GM10266 (cell line): ENCODE data around the gene RAMP1.

Experiments used
- DNase-seq: peaks from one replicate; pipeline ENCODE4 v3.0.0; 2012; ENCODE audit errors: extremely low spot score
- TF ChIP-seq, protein P1 (sequence below): IDR thresholded peaks from 2 replicates; pipeline ENCODE4 v1.5.1; 2012; ENCODE audit warnings: mild to moderate bottlenecking, low read depth; ENCODE audit not compliant: control insufficient read depth, insufficient read depth; ENCODE audit errors: missing control alignments

Gene RAMP1

DNA sequence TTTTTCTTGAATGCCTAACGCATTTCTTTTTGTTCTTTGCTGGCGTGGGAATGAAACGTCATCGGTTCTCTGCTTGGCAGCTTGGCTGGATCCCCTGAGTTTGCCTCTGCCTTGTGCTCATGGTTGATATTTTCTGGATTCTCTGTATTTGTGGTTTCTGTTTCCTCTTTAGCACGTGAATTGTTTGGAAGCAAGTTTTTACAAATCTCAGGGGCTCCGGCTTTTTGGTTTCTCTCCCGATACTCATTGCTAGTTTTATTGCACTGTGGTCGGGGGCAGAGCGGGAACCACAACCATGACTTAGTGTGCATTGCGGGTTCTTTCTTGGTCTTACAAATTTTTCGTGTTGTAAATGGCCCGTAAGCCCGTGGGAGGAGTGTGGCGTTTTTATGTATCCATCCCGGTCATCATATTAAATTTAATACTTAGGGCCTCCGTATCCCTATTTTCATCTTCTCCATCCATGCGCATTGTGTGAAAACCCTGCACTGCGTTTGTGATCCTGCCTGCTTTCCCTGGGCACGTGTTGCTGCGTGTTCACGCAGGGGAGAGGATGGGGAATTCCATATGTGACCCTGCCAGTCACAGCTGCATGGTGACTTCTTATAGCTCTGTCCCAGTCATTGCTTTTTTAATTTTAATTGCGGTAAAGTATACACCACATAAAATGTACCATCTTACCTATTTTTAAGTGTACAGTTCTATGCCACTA lies 9.4 kb downstream of the RAMP1 start:
- no peak for DNase-seq
- TF ChIP-seq, protein P1, sequence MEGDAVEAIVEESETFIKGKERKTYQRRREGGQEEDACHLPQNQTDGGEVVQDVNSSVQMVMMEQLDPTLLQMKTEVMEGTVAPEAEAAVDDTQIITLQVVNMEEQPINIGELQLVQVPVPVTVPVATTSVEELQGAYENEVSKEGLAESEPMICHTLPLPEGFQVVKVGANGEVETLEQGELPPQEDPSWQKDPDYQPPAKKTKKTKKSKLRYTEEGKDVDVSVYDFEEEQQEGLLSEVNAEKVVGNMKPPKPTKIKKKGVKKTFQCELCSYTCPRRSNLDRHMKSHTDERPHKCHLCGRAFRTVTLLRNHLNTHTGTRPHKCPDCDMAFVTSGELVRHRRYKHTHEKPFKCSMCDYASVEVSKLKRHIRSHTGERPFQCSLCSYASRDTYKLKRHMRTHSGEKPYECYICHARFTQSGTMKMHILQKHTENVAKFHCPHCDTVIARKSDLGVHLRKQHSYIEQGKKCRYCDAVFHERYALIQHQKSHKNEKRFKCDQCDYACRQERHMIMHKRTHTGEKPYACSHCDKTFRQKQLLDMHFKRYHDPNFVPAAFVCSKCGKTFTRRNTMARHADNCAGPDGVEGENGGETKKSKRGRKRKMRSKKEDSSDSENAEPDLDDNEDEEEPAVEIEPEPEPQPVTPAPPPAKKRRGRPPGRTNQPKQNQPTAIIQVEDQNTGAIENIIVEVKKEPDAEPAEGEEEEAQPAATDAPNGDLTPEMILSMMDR = no peak

DNA sequence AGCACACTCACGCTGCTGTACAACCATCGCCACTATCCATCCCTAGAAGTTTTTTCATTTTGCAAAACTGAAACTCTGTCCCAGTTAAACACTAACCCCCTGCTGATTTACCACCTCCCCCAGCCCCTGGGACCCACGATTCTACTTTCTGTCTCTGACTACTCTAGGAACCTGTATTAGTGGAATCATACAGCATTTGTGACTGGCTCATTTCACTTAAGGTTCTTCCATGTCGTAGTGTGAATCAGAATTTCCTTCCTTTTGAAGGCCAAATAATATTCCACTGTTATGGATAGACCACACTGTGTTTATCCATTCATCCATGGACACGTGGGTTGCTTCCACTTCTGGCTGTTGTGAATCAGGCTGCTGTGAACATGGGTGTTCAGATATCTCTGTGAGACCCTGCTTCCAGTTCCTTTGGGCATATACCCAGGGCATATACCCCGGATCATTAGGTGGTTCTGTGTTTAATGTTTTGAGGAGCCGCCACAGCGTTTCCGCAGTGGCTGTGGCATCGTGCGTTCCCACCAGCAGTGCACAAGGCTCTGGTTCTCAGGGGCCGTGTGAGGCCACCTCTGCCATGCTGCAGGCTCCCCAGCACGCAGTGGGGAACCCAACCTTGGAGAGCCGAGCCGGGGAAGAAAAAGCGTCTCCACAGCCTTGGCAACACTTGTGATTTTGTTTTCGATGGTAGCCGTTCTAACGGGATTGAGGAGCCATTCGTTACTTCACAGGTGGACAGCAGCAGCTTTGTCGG lies 10.1 kb downstream of the RAMP1 start:
- no peak for DNase-seq
- TF ChIP-seq, protein P1 = no peak

DNA sequence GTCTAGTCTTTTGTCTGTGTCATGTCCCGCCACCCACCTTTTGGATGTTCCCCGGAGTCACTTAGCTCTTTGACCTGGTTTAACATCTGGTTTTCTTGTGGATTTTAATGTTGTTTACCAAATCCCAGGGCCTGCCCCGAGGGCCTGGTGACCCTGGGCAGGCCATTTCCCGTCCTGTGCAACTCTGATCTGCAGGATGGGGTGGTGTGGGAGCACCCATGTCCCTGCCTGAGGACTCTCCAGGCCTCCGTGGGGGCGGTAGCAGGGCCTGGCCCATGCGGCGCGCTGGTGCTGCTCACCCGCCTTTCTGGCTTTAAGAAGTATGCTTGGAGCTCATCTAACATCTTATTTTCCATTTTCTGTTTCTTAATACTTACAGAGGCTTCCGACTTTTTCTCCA lies 10.7 kb downstream of the RAMP1 start:
- TF ChIP-seq, protein P1 = no peak
- no peak for DNase-seq

DNA sequence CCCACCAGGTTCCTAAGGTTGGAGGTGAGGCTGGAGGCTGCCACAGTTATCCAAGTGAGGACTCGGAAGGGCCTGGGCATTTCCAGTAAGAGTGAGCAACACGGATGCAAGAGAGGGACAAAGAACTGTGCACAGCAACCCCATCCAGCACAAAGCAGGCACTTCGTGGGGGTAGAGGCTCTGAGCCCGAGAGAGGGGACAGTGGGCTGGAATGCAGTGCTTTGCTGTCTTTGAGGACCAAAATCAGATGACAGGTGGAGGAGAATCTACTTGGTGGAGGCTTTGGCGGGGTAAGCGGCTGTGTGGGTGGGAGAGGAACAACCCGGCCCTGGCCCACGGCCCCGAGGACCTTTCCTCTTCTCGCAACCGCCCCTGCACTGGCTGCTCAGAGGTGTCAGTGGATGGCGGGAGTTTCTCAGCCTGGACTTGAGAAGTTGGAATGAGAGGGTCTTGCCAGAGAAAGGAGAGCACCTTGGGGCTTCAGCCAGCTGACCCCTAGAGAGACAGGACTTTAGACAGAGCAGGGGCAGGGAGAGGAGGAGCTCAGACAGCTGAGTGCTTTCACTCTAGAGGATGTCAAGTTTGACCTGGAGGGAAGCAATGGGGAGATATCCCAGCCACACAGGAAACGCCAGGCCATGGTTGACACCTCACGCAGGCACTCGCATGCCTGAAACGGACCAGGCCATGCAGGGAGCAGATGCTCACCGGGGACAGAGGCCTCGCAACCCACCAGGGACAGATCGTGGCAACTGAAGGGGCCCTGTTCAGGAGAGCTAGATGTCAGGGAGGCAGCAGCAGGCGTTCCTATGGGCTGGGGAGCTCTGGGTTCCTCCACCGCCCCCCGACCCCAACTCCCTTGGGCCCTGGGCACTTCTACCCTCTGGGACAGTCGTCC lies 11.6 kb downstream of the RAMP1 start:
- TF ChIP-seq, protein P1 = no peak
- no peak for DNase-seq

DNA sequence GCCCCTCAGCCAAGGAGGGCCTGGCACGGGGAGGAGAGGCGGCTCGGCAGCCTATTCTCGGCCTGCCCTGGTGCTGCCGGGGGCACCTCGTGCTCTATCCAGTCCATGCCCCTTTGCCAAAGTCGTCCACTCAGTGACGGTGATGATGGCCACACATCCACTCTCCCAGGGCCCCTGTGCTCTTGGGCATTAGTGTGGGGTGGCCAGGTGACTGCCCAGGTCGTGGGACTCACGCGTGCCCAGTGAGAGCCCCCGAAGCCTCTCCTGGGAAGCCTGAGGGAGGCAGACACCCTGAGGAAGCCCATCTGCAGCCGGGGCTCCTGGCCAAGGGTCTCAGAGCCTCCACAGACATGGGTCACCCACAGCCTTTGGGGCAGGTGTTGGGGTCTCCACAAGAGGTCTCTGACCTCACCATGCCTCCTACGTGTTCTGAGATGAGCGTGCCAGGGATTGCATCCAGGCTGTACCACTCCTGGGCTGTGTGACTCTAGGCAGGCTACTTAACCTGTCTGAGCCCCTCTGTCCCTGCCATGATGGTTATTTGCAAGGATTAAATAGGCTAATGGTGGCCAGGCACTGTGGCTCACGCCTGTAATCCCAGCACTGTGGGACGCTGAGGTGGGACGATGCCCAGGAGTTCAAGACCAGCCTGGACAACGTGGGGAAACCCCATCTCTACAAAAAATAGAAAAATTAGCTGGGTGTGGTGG lies 12.9 kb downstream of the RAMP1 start:
- TF ChIP-seq, protein P1 = no peak
- no peak for DNase-seq

DNA sequence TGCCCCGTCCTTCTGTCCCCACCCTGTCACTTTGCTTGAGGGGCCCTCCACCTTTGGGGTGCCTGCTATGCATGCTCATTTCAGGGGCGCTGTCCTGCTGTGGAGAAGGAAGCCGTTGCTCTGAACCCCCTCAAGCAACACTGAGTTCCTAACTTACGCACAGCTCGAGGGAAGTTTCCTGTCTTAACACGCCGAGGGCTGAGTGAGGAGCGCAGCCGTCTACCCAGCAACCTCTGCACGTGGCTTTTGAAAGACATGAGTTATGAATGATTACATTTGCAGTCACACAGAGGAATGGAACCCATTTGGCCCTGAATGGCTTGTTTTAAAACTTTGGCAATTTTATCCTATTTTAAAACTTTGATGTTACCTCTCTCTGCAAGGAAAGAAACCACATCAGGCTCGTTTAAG lies 14.0 kb downstream of the RAMP1 start:
- TF ChIP-seq, protein P1 = no peak
- DNase-seq = no peak
